ENCODE data around the gene PNPLA7. TPM values are rescaled to one million over a fixed set of nuclear protein-coding genes. Genes with fewer than 3 reads are reported as not detected.
"Not testable (repeated sequence)": the region's sequence is repeated elsewhere in the genome, so short reads cannot be mapped to it uniquely, and the experiment has no call there.

Gene PNPLA7
- total and polyA plus RNA-seq, 4 donors: 0.79 to 8.9 (median 7.7) TPM

DNA sequence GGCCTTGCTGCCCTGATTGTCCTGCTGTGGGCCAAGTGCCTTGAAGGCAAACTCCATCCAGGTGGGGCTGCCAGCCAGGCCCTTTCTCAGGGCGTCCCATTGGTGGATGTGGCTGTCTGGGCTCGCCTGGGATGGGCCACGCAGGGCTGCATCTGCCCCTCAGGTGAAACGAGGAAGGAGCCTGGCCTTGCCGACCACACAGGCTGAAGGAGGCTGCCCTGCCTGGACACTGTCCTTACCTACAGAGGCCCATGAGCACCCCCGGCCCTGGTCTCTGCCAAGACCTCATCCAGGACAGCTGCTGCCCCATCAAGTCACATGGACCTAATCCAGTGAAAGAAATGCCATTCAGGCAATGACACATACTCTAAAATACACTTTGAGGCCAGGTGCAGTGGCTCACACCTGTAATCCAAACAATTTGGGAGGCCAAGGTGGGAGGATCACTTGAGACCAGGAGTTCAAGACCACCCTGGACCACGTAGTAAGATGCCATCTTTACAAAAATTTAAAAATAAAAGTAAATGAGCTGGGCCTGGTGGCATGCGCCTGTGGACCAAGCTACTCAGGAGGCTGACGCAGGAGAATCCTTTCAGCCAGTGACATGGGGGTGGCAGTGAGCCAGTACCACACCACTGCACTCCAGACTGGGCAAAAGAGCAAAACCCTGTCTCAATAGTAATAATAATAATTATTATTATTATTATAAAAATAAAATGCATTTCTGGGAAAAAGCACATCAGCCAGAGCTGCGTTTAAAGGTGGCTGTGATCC lies 33.9 kb downstream of the PNPLA7 start:
- no peak for ATAC-seq (ENCODE audit: insufficient read depth, low FRiP score)
- no peak overlapping the region for H3K27ac ChIP-seq (ENCODE audit: low read depth in 1 of 2, low read length in 1 of 2)
- no peaks in the 10 kb centered on the region for H3K27me3 ChIP-seq (ENCODE audit: control insufficient read depth in 3 of 3, insufficient read depth in 3 of 3, low read length in 2 of 3)
- peak in 1 of 3 donors; percentile 9 for DNase-seq
- TF ChIP-seq CTCF (IDR thresholded peaks at IDR 0.05; ENCODE audit: control extremely low read depth, extremely low read depth): no peak
- no peaks in the 10 kb centered on the region for H3K9me3 ChIP-seq (ENCODE audit: control insufficient read depth in 4 of 4, insufficient read depth in 3 of 4, low read length in 3 of 4)
- H3K4me1 ChIP-seq (ENCODE audit: control insufficient read depth in 5 of 5, insufficient read depth in 5 of 5, low read length in 5 of 5): no peaks in the 10 kb centered on the region
- H3K4me3 ChIP-seq: no peak overlapping the region
- H3K36me3 ChIP-seq (ENCODE audit: control insufficient read depth in 4 of 4, insufficient read depth in 4 of 4, low read length in 4 of 4): peaks cover 0 to 8% (median 0%) of the 10 kb centered on the region in 4 donors
- 87% methylated on average over 10 of the region's 10 CpGs for WGBS, 2 donors
- H3K9ac ChIP-seq (ENCODE audit: insufficient read depth in 1 of 2, low read length in 2 of 2): no peak overlapping the region

DNA sequence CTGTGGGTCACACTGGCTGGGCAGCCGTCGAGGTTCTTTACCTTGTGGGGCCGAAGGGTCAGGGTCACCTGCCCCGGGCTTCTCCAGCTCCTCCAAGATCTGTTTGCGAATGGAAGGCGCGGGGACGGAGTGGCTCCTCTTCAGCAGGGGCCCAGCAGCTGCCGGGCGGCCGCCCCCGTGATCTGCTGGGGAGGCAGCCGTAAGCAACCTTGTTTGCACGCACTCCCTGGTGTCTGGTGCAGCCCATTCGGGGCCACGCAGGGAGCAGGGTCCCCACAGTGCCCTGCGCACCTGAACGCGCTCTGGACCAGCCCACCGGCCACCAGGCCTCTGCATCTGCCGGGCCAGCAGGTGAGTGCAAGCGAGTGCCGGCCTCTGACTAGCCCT lies 34.9 kb downstream of the PNPLA7 start:
- no peak overlapping the region for H3K4me3 ChIP-seq
- 88 to 95% methylated on average over 23 of the region's 23 CpGs for WGBS, 2 donors
- DNase-seq (peak in 1 of 3 donors; percentile 9), ATAC-seq (ENCODE audit: insufficient read depth, low FRiP score) (no peak)
- H3K27me3 ChIP-seq (ENCODE audit: control insufficient read depth in 3 of 3, insufficient read depth in 3 of 3, low read length in 2 of 3): no peaks in the 10 kb centered on the region
- H3K27ac ChIP-seq (ENCODE audit: low read depth in 1 of 2, low read length in 1 of 2): no peak overlapping the region
- no peak overlapping the region for H3K9ac ChIP-seq (ENCODE audit: insufficient read depth in 1 of 2, low read length in 2 of 2)
- H3K9me3 ChIP-seq (ENCODE audit: control insufficient read depth in 4 of 4, insufficient read depth in 3 of 4, low read length in 3 of 4): no peaks in the 10 kb centered on the region
- peaks cover 0 to 8% (median 0%) of the 10 kb centered on the region in 4 donors for H3K36me3 ChIP-seq (ENCODE audit: control insufficient read depth in 4 of 4, insufficient read depth in 4 of 4, low read length in 4 of 4)
- no peak for TF ChIP-seq CTCF (IDR thresholded peaks at IDR 0.05; ENCODE audit: control extremely low read depth, extremely low read depth)
- no peaks in the 10 kb centered on the region for H3K4me1 ChIP-seq (ENCODE audit: control insufficient read depth in 5 of 5, insufficient read depth in 5 of 5, low read length in 5 of 5)

DNA sequence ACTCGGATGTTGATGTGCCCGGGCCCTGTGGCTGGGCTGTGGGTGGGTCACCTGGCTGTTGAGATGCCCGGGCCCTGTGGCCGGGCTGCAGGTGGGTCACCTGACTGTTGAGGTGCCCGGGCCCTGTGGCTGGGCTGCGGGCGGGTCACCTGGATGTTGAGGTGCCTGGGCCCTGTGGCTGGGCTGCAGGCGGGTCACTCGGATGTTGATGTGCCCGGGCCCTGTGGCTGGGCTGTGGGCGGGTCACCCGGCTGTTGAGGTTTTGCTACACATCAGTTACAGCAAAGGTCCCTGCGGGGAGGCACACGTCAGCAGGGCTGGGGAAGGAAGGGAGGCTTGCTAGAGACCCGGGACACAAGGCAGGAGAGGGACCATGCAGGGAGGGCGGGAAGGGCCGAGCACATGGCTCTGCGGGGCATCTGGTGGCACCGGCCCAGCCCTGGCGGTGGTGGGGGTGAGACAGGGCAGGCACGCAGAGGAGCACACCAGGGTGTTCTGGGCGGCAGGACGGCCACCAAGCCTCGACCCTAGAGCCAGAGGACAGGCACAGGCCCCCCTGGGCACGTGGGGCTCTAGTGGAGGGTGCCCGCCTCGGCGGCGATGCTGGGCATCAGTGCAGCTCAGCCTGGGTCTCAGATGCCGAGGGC lies 35.4 kb downstream of the PNPLA7 start:
- DNase-seq: peak in 1 of 3 donors; percentile 9

GRCh38 chr9:137513801-137514570 lies 36.2 kb downstream of the PNPLA7 start:
- not testable (repeated sequence) for H3K27me3 ChIP-seq (ENCODE audit: control insufficient read depth in 3 of 3, insufficient read depth in 3 of 3, low read length in 2 of 3); ATAC-seq (ENCODE audit: insufficient read depth, low FRiP score); H3K9me3 ChIP-seq (ENCODE audit: control insufficient read depth in 4 of 4, insufficient read depth in 3 of 4, low read length in 3 of 4); DNase-seq; H3K36me3 ChIP-seq (ENCODE audit: control insufficient read depth in 4 of 4, insufficient read depth in 4 of 4, low read length in 4 of 4); H3K9ac ChIP-seq (ENCODE audit: insufficient read depth in 1 of 2, low read length in 2 of 2); H3K4me1 ChIP-seq (ENCODE audit: control insufficient read depth in 5 of 5, insufficient read depth in 5 of 5, low read length in 5 of 5); H3K27ac ChIP-seq (ENCODE audit: low read depth in 1 of 2, low read length in 1 of 2); H3K4me3 ChIP-seq
- 89 to 90% methylated on average over 39 to 42 of the region's 42 CpGs for WGBS, 2 donors

More for the DNA sequence above, 35.4 kb downstream of the PNPLA7 start:
- no peak for ATAC-seq (ENCODE audit: insufficient read depth, low FRiP score)
- peaks cover 0 to 8% (median 0%) of the 10 kb centered on the region in 4 donors for H3K36me3 ChIP-seq (ENCODE audit: control insufficient read depth in 4 of 4, insufficient read depth in 4 of 4, low read length in 4 of 4)
- no peaks in the 10 kb centered on the region for H3K27me3 ChIP-seq (ENCODE audit: control insufficient read depth in 3 of 3, insufficient read depth in 3 of 3, low read length in 2 of 3)
- H3K9ac ChIP-seq (ENCODE audit: insufficient read depth in 1 of 2, low read length in 2 of 2): no peak overlapping the region
- WGBS, 2 donors: 91 to 96% methylated on average over 21 to 30 of the region's 30 CpGs
- no peak overlapping the region for H3K4me3 ChIP-seq
- TF ChIP-seq CTCF (IDR thresholded peaks at IDR 0.05; ENCODE audit: control extremely low read depth, extremely low read depth): no peak
- no peaks in the 10 kb centered on the region for H3K4me1 ChIP-seq (ENCODE audit: control insufficient read depth in 5 of 5, insufficient read depth in 5 of 5, low read length in 5 of 5)
- H3K27ac ChIP-seq (ENCODE audit: low read depth in 1 of 2, low read length in 1 of 2): no peak overlapping the region
- H3K9me3 ChIP-seq (ENCODE audit: control insufficient read depth in 4 of 4, insufficient read depth in 3 of 4, low read length in 3 of 4): no peaks in the 10 kb centered on the region

- not testable (repeated sequence) for H3K9ac ChIP-seq (ENCODE audit: insufficient read depth in 1 of 2, low read length in 2 of 2); H3K27me3 ChIP-seq (ENCODE audit: control insufficient read depth in 3 of 3, insufficient read depth in 3 of 3, low read length in 2 of 3); ATAC-seq (ENCODE audit: insufficient read depth, low FRiP score); H3K4me1 ChIP-seq (ENCODE audit: control insufficient read depth in 5 of 5, insufficient read depth in 5 of 5, low read length in 5 of 5); H3K36me3 ChIP-seq (ENCODE audit: control insufficient read depth in 4 of 4, insufficient read depth in 4 of 4, low read length in 4 of 4); H3K4me3 ChIP-seq; DNase-seq; H3K9me3 ChIP-seq (ENCODE audit: control insufficient read depth in 4 of 4, insufficient read depth in 3 of 4, low read length in 3 of 4); H3K27ac ChIP-seq (ENCODE audit: low read depth in 1 of 2, low read length in 1 of 2)
- 89 to 94% methylated on average over 5 of the region's 5 CpGs for WGBS, 2 donors
Measured at GRCh38 chr9:137513136-137513535, 37.1 kb downstream of the PNPLA7 start.

Measured in lung (tissue), 12 donors.